ENCODE measurements around the gene SMARCD3.

SMARCD3 gene

GRCh38 chr7:151272405-151272804, 23.9 kb upstream of the SMARCD3 start:
- Histone ChIP-seq H2AFZ (ENCODE audit: low read depth, low read length) (no peak overlapping the region), H3K79me2 (ENCODE audit: low read length) (no peaks in the 10 kb centered on the region), H3K36me3 (replicated peaks; ENCODE audit: low read depth, low read length) (no peaks in the 10 kb centered on the region)

DNA sequence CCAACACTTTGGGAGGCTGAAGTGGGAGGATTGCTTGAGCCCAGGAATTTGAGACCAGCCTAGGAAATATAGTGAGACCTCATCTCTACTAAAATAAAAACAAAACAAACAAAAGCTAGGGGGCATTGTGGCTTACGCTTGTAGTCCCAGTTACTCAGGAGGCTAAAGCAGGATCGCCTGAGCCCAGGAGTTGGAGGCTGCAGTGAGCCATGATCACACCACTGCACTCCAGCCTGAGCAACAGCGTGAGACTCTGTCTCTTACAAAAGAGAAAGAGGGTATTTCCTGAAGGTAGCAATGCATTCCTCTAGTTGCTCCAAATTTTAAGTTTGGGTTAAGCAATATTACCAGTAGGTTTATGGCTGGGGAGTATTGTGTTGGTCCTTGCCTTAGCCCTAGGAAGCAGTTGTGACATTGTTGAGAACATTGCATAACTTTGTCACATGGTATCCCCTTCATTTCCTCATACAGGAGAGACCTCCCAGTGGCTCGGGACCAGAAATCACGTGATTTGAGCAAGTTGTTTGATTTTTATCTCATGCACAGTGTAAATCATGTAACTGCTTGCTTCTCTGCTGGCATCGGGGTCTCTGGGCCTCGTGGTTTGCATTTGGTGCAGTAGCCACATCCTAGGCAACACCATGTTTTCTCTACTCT, 23.3 kb upstream of the SMARCD3 start:
- TF ChIP-seq, protein P1, sequence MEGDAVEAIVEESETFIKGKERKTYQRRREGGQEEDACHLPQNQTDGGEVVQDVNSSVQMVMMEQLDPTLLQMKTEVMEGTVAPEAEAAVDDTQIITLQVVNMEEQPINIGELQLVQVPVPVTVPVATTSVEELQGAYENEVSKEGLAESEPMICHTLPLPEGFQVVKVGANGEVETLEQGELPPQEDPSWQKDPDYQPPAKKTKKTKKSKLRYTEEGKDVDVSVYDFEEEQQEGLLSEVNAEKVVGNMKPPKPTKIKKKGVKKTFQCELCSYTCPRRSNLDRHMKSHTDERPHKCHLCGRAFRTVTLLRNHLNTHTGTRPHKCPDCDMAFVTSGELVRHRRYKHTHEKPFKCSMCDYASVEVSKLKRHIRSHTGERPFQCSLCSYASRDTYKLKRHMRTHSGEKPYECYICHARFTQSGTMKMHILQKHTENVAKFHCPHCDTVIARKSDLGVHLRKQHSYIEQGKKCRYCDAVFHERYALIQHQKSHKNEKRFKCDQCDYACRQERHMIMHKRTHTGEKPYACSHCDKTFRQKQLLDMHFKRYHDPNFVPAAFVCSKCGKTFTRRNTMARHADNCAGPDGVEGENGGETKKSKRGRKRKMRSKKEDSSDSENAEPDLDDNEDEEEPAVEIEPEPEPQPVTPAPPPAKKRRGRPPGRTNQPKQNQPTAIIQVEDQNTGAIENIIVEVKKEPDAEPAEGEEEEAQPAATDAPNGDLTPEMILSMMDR (IDR thresholded peaks at IDR 0.05; ENCODE audit: low read depth, low read length): peak; percentile 23
- TF ChIP-seq EZH2phosphoT487 (IDR thresholded peaks at IDR 0.05; ENCODE audit: low read depth): no peak

More at GRCh38 chr7:151272405-151272804, 23.9 kb upstream of the SMARCD3 start:
- Histone ChIP-seq H3K4me1 (ENCODE audit: low read length) (peaks cover 35% of the 10 kb centered on the region), H3K9me3 (ENCODE audit: insufficient read depth, low read length) (no peaks in the 10 kb centered on the region), H3K4me2 (ENCODE audit: low read length) (no peak overlapping the region), H4K20me1 (ENCODE audit: insufficient read depth, low read length) (no peaks in the 10 kb centered on the region), H3K4me3 (ENCODE audit: low read length) (no peak overlapping the region), H3K27me3 (ENCODE audit: low read depth, low read length) (peaks cover 13% of the 10 kb centered on the region; the same call in 1 of the 2 replicates), H3K27ac (ENCODE audit: low read length) (no peak overlapping the region), H3K9ac (ENCODE audit: low read length) (no peak overlapping the region)
- TF ChIP-seq, protein P1 (IDR thresholded peaks at IDR 0.05; ENCODE audit: low read depth, low read length): no peak
- TF ChIP-seq EZH2phosphoT487 (IDR thresholded peaks at IDR 0.05; ENCODE audit: low read depth): no peak

GRCh38 chr7:151269511-151269910, 21.0 kb upstream of the SMARCD3 start:
- Histone ChIP-seq H3K79me2 (ENCODE audit: low read length) (no peaks in the 10 kb centered on the region), H3K9me3 (ENCODE audit: insufficient read depth, low read length) (no peaks in the 10 kb centered on the region), H3K9ac (ENCODE audit: low read length) (no peak overlapping the region), H4K20me1 (ENCODE audit: insufficient read depth, low read length) (no peaks in the 10 kb centered on the region), H3K4me2 (ENCODE audit: low read length) (no peak overlapping the region), H3K27ac (ENCODE audit: low read length) (no peak overlapping the region), H3K4me3 (ENCODE audit: low read length) (no peak overlapping the region), H3K27me3 (ENCODE audit: low read depth, low read length) (no peaks in the 10 kb centered on the region), H2AFZ (ENCODE audit: low read depth, low read length) (no peak overlapping the region), H3K36me3 (replicated peaks; ENCODE audit: low read depth, low read length) (no peaks in the 10 kb centered on the region), H3K4me1 (ENCODE audit: low read length) (peaks cover 28% of the 10 kb centered on the region)
- no peak for TF ChIP-seq EZH2phosphoT487 (IDR thresholded peaks at IDR 0.05; ENCODE audit: low read depth)
- TF ChIP-seq, protein P1 (IDR thresholded peaks at IDR 0.05; ENCODE audit: low read depth, low read length): no peak

More for the DNA sequence above, 23.3 kb upstream of the SMARCD3 start:
- Histone ChIP-seq H3K4me1 (ENCODE audit: low read length) (peaks cover 32% of the 10 kb centered on the region), H3K9ac (ENCODE audit: low read length) (no peak overlapping the region), H2AFZ (ENCODE audit: low read depth, low read length) (no peak overlapping the region), H3K9me3 (ENCODE audit: insufficient read depth, low read length) (no peaks in the 10 kb centered on the region), H4K20me1 (ENCODE audit: insufficient read depth, low read length) (no peaks in the 10 kb centered on the region), H3K36me3 (replicated peaks; ENCODE audit: low read depth, low read length) (no peaks in the 10 kb centered on the region), H3K4me3 (ENCODE audit: low read length) (no peak overlapping the region), H3K27me3 (ENCODE audit: low read depth, low read length) (peaks cover 13% of the 10 kb centered on the region; the same call in 1 of the 2 replicates), H3K4me2 (ENCODE audit: low read length) (no peak overlapping the region), H3K27ac (ENCODE audit: low read length) (no peak overlapping the region), H3K79me2 (ENCODE audit: low read length) (no peaks in the 10 kb centered on the region)

DNA sequence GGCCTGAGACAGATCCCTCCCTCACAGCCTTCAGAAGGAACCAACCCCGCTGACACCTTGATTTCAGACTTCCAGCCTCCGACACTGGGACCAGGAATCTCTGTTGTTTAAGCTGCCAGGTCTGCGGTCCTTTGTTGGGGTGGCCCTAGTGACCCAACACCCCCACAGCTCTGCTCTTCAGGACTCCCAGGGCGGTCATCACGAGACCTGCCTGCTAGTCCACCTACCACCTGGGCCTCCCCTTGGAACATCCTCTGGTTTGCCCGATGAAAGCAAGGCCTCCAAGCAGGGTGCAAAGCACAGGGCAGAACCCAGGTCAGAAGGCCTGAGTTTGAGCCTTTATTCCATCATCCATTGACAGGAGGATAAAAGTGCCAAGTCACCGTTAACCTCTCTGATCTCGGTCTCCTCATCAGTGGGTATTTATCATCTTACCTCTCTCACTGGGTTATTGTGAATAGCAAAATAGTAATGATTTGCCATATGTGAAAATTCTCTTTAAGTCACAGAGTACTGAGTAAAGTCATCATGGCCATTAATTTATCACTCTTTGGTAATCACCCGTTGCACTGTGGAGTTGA, 16.9 kb upstream of the SMARCD3 start:
- no peaks in the 10 kb centered on the region for H3K9me3 ChIP-seq (ENCODE audit: insufficient read depth, low read length)
- no peak overlapping the region for H3K9ac ChIP-seq (ENCODE audit: low read length)
- H3K4me1 ChIP-seq (ENCODE audit: low read length): peaks cover 15% of the 10 kb centered on the region
- peaks cover 19% of the 10 kb centered on the region for H3K27me3 ChIP-seq (ENCODE audit: low read depth, low read length)
- no peaks in the 10 kb centered on the region for H3K36me3 ChIP-seq (replicated peaks; ENCODE audit: low read depth, low read length)
- no peak for TF ChIP-seq EZH2phosphoT487 (IDR thresholded peaks at IDR 0.05; ENCODE audit: low read depth)
- TF ChIP-seq, protein P1 (IDR thresholded peaks at IDR 0.05; ENCODE audit: low read depth, low read length): no peak
- no peaks in the 10 kb centered on the region for H3K79me2 ChIP-seq (ENCODE audit: low read length)
- no peak overlapping the region for H2AFZ ChIP-seq (ENCODE audit: low read depth, low read length)
- no peak overlapping the region for H3K4me3 ChIP-seq (ENCODE audit: low read length)
- no peak overlapping the region for H3K4me2 ChIP-seq (ENCODE audit: low read length)
- H3K27ac ChIP-seq (ENCODE audit: low read length): no peak overlapping the region
- no peaks in the 10 kb centered on the region for H4K20me1 ChIP-seq (ENCODE audit: insufficient read depth, low read length)

Measured in OCI-LY3 (cell line).